ENCODE results near the gene RPS19.

The RPS19 gene

GRCh38 chr19:41907994-41908615, 48.0 kb downstream of the RPS19 start:
- Histone ChIP-seq H3K9me2 (replicated peaks; ENCODE audit: control insufficient read depth, low read length) (no peaks in the 10 kb centered on the region), H3K9me3 (ENCODE audit: control insufficient read depth, insufficient read depth, low read length) (no peaks in the 10 kb centered on the region), H3K27ac (ENCODE audit: low read depth, low read length) (no peak overlapping the region), H3K36me3 (ENCODE audit: control insufficient read depth, low read length) (peaks cover 41% of the 10 kb centered on the region), H3K4me2 (ENCODE audit: low read length) (no peak overlapping the region), H3K4me3 (ENCODE audit: low read length) (no peak overlapping the region), H3K4me1 (ENCODE audit: control insufficient read depth, low read length) (peaks cover 12% of the 10 kb centered on the region), H3F3A (ENCODE audit: control insufficient read depth, insufficient read depth) (peaks cover 8% of the 10 kb centered on the region), H3K79me2 (ENCODE audit: control insufficient read depth, low read length) (no peaks in the 10 kb centered on the region), H4K20me1 (ENCODE audit: control insufficient read depth, insufficient read depth, low read depth, low read length) (no peaks in the 10 kb centered on the region), H3K27me3 (ENCODE audit: control insufficient read depth, low read length) (peaks cover 3% of the 10 kb centered on the region; the same call in 1 of the 2 replicates)
- no peak for TF ChIP-seq CTCF (IDR thresholded peaks at IDR 0.05; ENCODE audit: low read depth, low read length, poor library complexity, severe bottlenecking)

- Histone ChIP-seq H4K20me1 (ENCODE audit: control insufficient read depth, insufficient read depth, low read depth, low read length) (no peaks in the 10 kb centered on the region), H3K4me1 (ENCODE audit: control insufficient read depth, low read length) (peaks cover 15% of the 10 kb centered on the region), H3K27me3 (ENCODE audit: control insufficient read depth, low read length) (peaks cover 8% of the 10 kb centered on the region), H3K4me2 (ENCODE audit: low read length) (no peak overlapping the region), H3F3A (ENCODE audit: control insufficient read depth, insufficient read depth) (peaks cover 8% of the 10 kb centered on the region), H3K27ac (ENCODE audit: low read depth, low read length) (no peak overlapping the region), H3K4me3 (ENCODE audit: low read length) (no peak overlapping the region), H3K79me2 (ENCODE audit: control insufficient read depth, low read length) (no peaks in the 10 kb centered on the region), H3K9me2 (replicated peaks; ENCODE audit: control insufficient read depth, low read length) (no peaks in the 10 kb centered on the region), H3K36me3 (ENCODE audit: control insufficient read depth, low read length) (peaks cover 33% of the 10 kb centered on the region), H3K9me3 (ENCODE audit: control insufficient read depth, insufficient read depth, low read length) (no peaks in the 10 kb centered on the region)
- TF ChIP-seq CTCF (IDR thresholded peaks at IDR 0.05; ENCODE audit: low read depth, low read length, poor library complexity, severe bottlenecking) (no peak), EZH2phosphoT487 (IDR thresholded peaks at IDR 0.05; ENCODE audit: borderline replicate concordance, low read length) (no peak)
Measured at GRCh38 chr19:41908724-41909464, 48.8 kb downstream of the RPS19 start.

GRCh38 chr19:41909706-41910105, 49.7 kb downstream of the RPS19 start:
- peaks cover 8% of the 10 kb centered on the region for H3F3A ChIP-seq (ENCODE audit: control insufficient read depth, insufficient read depth)
- no peak overlapping the region for H3K4me3 ChIP-seq (ENCODE audit: low read length)
- H3K4me1 ChIP-seq (ENCODE audit: control insufficient read depth, low read length) = peaks cover 15% of the 10 kb centered on the region
- H3K36me3 ChIP-seq (ENCODE audit: control insufficient read depth, low read length) = peaks cover 25% of the 10 kb centered on the region
- H3K4me2 ChIP-seq (ENCODE audit: low read length) = no peak overlapping the region
- no peaks in the 10 kb centered on the region for H3K79me2 ChIP-seq (ENCODE audit: control insufficient read depth, low read length)
- no peak for TF ChIP-seq EZH2phosphoT487 (IDR thresholded peaks at IDR 0.05; ENCODE audit: borderline replicate concordance, low read length)
- no peak for TF ChIP-seq CTCF (IDR thresholded peaks at IDR 0.05; ENCODE audit: low read depth, low read length, poor library complexity, severe bottlenecking)
- no peak overlapping the region for H3K27ac ChIP-seq (ENCODE audit: low read depth, low read length)
- H3K9me3 ChIP-seq (ENCODE audit: control insufficient read depth, insufficient read depth, low read length) = no peaks in the 10 kb centered on the region
- H3K9me2 ChIP-seq (replicated peaks; ENCODE audit: control insufficient read depth, low read length) = no peaks in the 10 kb centered on the region
- no peaks in the 10 kb centered on the region for H4K20me1 ChIP-seq (ENCODE audit: control insufficient read depth, insufficient read depth, low read depth, low read length)
- peaks cover 12% of the 10 kb centered on the region for H3K27me3 ChIP-seq (ENCODE audit: control insufficient read depth, low read length)

All from DOHH2 (cell line).